ENCODE results near the gene PIGL.
"Not testable (repeated sequence)": the region's sequence is repeated elsewhere in the genome, so short reads cannot be mapped to it uniquely, and the experiment has no call there.

Gene PIGL

DNA sequence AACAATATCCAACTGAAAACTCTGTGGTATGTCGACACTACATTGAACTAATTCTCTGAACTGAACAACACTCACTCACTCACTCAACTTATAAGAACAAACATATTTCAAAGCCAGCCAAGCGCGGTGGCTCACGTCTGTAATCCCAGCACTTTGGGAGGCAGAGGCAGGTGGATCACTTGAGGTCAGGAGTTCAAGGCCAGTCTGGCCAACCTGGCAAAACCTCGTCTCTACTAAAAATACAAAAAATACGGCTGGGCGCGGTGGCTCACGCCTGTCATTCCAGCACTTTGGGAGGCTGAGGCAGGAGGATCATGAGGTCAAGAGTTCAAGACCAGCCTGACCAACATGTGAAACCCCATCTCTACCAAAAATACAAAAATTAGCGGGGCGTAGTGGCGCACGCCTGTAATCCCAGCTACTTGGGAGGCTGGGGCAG is 15.3 kb upstream of the PIGL start:
- H3K27ac ChIP-seq (ENCODE audit: low read length); H3K9me3 ChIP-seq (ENCODE audit: control insufficient read depth in 1 of 2, low read length in 2 of 2): not testable (repeated sequence)
- H3K4me1 ChIP-seq (ENCODE audit: control insufficient read depth in 1 of 2, insufficient read depth in 2 of 2, low read length in 2 of 2): peaks cover 0 to 24% of the 10 kb centered on the region in 2 donors

DNA sequence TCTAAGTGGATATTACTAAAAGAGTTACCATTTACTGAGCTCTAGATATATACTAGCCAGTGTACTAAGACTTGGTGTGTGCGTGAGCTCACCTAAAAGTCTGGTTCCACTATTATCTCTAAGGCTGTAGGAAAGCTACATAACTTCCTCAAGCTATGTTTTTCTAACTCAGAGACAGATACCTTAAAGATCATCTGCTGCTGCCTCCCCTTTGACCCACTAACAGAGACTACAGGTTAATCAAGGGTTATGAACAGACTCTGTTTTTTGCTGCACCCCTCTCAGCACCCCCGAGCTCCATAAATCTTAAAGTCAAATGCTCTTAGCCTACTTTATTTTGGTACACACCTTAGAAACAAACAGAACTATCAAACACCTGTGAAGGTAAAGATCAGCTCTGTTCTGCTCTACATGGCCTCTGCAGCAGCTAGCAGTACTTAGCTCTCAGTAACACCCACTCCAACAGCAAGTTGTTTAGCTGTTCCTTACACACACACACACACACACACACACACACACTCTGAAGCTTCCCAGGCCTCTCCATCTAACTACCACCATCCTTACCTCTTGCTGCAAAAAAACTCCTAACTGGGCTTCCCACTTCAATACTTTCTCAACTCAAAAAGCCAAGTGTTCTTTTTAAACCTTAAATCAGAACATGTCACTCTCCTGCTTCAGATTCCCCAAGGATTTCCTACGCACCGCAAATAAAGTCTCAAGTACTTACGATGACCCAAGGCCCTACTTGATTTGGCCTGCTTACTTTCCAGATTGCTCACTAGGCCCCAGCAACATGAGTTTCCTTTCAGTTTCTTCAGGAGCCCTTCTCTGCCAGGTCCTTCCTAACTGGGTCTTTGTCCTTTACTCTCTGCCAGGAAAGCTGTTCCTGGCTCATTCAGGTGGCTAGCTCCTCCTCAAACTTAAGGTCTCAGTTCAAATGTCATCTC is 14.2 kb upstream of the PIGL start:
- peak overlapping the region; percentile 73 for H3K27ac ChIP-seq (ENCODE audit: low read length)
- not testable (repeated sequence) for H3K27me3 ChIP-seq (ENCODE audit: low read depth, low read length); H3K36me3 ChIP-seq (ENCODE audit: control insufficient read depth in 1 of 2, insufficient read depth in 2 of 2, low read length in 2 of 2); H3K4me3 ChIP-seq (ENCODE audit: low read depth in 1 of 2, low read length in 2 of 2); H3K9me3 ChIP-seq (ENCODE audit: control insufficient read depth in 1 of 2, low read length in 2 of 2)
- peaks cover 0 to 24% of the 10 kb centered on the region in 2 donors for H3K4me1 ChIP-seq (ENCODE audit: control insufficient read depth in 1 of 2, insufficient read depth in 2 of 2, low read length in 2 of 2)

More for the DNA sequence above, 15.3 kb upstream of the PIGL start:
- not testable (repeated sequence) for H3K27me3 ChIP-seq (ENCODE audit: low read depth, low read length); H3K4me3 ChIP-seq (ENCODE audit: low read depth in 1 of 2, low read length in 2 of 2); H3K36me3 ChIP-seq (ENCODE audit: control insufficient read depth in 1 of 2, insufficient read depth in 2 of 2, low read length in 2 of 2)

DNA sequence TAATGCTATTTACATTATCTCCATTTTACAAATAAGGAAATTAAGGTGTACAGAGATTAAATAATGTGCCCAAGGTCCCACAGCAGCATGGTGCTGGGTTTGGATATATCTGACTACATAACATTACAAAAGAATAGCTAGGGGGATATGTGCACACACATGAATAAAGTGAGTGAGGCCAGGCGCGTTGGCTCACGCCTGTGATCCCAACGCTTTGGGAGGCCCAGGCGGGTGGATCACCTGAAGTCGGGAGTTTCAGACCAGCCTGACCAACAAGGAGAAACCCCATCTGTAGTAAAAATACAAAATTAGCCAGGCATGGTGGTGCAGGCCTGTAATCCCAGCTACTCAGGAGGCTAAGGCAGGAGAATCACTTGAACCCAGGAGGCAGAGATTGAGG is 12.2 kb upstream of the PIGL start:
- H3K4me3 ChIP-seq (ENCODE audit: low read depth in 1 of 2, low read length in 2 of 2); H3K27ac ChIP-seq (ENCODE audit: low read length); H3K27me3 ChIP-seq (ENCODE audit: low read depth, low read length); H3K9me3 ChIP-seq (ENCODE audit: control insufficient read depth in 1 of 2, low read length in 2 of 2); H3K36me3 ChIP-seq (ENCODE audit: control insufficient read depth in 1 of 2, insufficient read depth in 2 of 2, low read length in 2 of 2): not testable (repeated sequence)
- H3K4me1 ChIP-seq (ENCODE audit: control insufficient read depth in 1 of 2, insufficient read depth in 2 of 2, low read length in 2 of 2): peaks cover 0 to 18% of the 10 kb centered on the region in 2 donors

DNA sequence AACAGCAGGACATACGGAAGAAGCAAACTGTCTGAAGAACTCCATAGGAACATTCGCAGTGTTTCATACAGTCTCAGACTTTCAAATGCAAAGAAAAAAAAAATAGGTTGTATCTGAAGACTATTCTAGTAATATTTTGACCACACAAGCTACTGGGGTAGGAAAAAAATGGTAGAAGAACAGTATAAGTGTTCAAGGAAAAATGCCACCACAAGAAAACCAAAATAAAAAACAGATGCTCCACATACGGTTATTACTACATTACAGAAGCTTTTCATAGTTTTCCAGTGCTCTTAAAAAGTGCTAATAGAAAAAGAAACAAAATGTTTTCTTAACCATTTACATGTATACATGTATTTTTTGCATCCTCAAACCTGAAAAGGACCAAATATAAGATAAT is 5.4 kb upstream of the PIGL start:
- H3K9me3 ChIP-seq (ENCODE audit: control insufficient read depth in 1 of 2, low read length in 2 of 2): no peaks in the 10 kb centered on the region
- H3K36me3 ChIP-seq (ENCODE audit: control insufficient read depth in 1 of 2, insufficient read depth in 2 of 2, low read length in 2 of 2): no peaks in the 10 kb centered on the region
- no peak overlapping the region for H3K4me3 ChIP-seq (ENCODE audit: low read depth in 1 of 2, low read length in 2 of 2)
- no peak overlapping the region for H3K27ac ChIP-seq (ENCODE audit: low read length)
- H3K27me3 ChIP-seq (ENCODE audit: low read depth, low read length): no peaks in the 10 kb centered on the region
- peaks cover 0 to 16% of the 10 kb centered on the region in 2 donors for H3K4me1 ChIP-seq (ENCODE audit: control insufficient read depth in 1 of 2, insufficient read depth in 2 of 2, low read length in 2 of 2)

DNA sequence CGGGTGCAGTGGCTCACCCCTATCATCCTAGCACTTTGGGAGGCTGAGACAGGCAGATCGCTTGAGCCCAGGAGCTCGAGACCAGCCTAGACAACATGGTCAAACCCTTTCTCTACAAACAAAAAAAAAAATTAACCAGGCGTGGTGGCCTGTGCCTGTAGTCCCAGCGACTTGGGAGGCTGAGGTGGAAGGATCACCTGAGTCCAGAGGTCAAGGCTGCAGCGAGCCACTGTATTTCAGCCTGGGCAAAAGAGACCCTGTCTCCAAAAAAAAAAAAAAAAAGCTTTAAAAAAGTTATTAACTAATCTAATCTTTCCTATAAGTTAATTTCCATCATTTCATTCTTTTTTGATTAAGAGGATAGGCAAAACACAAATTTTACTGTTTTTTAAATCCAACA is 4.2 kb upstream of the PIGL start:
- H3K9me3 ChIP-seq (ENCODE audit: control insufficient read depth in 1 of 2, low read length in 2 of 2): no peaks in the 10 kb centered on the region
- no peak overlapping the region for H3K4me3 ChIP-seq (ENCODE audit: low read depth in 1 of 2, low read length in 2 of 2)
- no peak overlapping the region for H3K27ac ChIP-seq (ENCODE audit: low read length)
- H3K4me1 ChIP-seq (ENCODE audit: control insufficient read depth in 1 of 2, insufficient read depth in 2 of 2, low read length in 2 of 2): peaks cover 0 to 19% of the 10 kb centered on the region in 2 donors
- H3K27me3 ChIP-seq (ENCODE audit: low read depth, low read length): no peaks in the 10 kb centered on the region
- no peaks in the 10 kb centered on the region for H3K36me3 ChIP-seq (ENCODE audit: control insufficient read depth in 1 of 2, insufficient read depth in 2 of 2, low read length in 2 of 2)

DNA sequence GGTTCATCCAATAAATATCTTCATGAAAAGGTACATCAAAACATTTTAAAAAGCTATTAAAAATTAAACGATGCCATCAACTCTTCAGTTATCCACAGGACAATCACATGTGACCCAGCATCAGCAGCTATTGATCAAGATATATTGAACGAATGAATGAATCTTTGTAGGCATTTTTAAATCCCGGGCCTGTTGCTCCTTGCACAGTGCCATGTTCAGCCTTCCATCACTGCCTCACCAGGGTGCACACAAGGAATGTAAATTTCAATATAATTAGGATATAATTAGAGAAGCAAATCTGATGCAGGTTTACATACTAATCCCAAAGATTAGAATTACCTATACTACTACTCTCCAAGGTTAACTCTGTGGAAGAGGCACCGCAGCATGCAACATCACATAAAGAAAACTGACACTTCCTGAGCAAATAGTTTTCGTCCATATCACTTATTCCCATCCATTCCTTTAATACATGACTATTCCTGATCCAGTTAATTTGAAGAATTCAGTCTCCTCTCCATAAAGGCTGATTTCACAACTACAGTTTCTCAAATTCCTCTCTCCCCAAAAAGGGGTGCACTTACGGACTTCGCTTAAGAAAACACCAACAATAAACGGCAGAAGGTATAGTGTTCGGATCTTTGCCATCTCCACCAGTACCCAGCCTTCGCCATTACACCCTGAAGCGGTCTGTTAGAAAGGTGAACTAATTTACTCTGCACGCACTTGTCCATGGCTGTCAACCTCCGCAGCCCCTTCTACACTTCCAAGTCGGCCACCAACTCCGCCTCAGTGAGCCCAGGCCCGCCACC is 2.6 kb upstream of the PIGL start:
- Histone ChIP-seq H3K27ac (ENCODE audit: low read length) (peak overlapping the region; percentile 87), H3K27me3 (ENCODE audit: low read depth, low read length) (no peaks in the 10 kb centered on the region), H3K4me1 (ENCODE audit: control insufficient read depth in 1 of 2, insufficient read depth in 2 of 2, low read length in 2 of 2) (peaks cover 0 to 23% of the 10 kb centered on the region in 2 donors), H3K9me3 (ENCODE audit: control insufficient read depth in 1 of 2, low read length in 2 of 2) (no peaks in the 10 kb centered on the region), H3K4me3 (ENCODE audit: low read depth in 1 of 2, low read length in 2 of 2) (peak overlapping the region; percentile 77 to 95), H3K36me3 (ENCODE audit: control insufficient read depth in 1 of 2, insufficient read depth in 2 of 2, low read length in 2 of 2) (no peaks in the 10 kb centered on the region)

DNA sequence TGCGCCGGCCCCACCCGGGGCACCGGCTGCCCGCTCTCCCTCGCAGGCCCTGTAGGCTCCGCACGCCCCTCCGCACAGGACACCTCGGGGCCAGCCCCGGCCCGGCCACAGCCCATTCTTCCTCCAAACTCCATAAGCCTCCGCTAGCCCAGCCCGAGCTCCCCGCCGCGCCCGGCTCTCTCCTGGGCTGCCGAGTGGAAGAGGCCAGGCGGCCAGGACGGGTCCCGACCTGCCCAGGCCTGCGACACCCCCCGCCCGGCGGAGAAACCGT is 2.1 kb upstream of the PIGL start:
- H3K4me1 ChIP-seq (ENCODE audit: control insufficient read depth in 1 of 2, insufficient read depth in 2 of 2, low read length in 2 of 2): peaks cover 0 to 23% of the 10 kb centered on the region in 2 donors

DNA sequence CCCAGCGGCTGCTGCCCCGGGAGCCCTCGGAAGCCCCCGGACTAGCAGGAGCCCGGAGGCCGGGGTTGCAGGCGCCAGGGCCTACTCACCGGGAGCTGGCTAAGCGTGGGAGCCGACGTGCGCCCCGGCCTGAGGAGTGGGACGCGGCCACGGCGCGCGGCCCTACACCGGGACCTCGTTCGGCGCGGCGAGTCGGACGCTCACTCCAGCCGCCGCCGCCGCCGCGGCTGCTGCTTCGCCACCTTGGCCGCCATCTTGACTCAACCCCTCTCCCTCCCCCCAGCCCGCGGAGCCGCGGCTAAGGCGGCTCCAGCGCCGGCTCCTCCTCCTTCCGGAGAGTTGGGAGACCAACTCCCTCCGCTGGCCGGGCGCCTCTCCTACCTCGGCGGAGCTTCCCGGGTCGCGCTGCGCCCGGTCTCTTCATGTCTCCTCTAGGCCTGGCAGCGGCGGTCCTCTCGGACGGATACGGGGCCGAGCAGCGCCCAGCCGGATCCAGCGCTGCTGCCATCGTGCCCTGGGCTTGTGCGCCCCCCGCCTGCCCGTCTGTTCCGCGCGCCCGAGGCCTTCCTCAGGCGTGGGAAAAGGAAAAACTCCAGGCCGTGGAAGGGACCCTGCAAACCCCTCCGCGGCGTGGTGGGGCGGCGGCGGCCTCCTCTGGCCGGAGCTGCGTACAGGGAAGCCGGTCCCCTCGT is 1.6 kb upstream of the PIGL start, which contains the start of gene NCOR1:
TSS of gene NCOR1 (minus strand) at position 262 of the 692 bp plus-strand sequence. CDS start 20,965 bp downstream, outside the sequence.
- Histone ChIP-seq H3K27ac (ENCODE audit: low read length) (peak within 1 kb of the TSS; percentile 87), H3K36me3 (ENCODE audit: control insufficient read depth in 1 of 2, insufficient read depth in 2 of 2, low read length in 2 of 2) (no peaks in the 10 kb centered on the region), H3K9me3 (ENCODE audit: control insufficient read depth in 1 of 2, low read length in 2 of 2) (no peaks in the 10 kb centered on the region), H3K27me3 (ENCODE audit: low read depth, low read length) (no peaks in the 10 kb centered on the region), H3K4me3 (ENCODE audit: low read depth in 1 of 2, low read length in 2 of 2) (peak within 1 kb of the TSS; percentile 77 to 95), H3K4me1 (ENCODE audit: control insufficient read depth in 1 of 2, insufficient read depth in 2 of 2, low read length in 2 of 2) (peaks cover 0 to 23% of the 10 kb centered on the region in 2 donors)

More for the DNA sequence above, 2.1 kb upstream of the PIGL start:
- Histone ChIP-seq H3K36me3 (ENCODE audit: control insufficient read depth in 1 of 2, insufficient read depth in 2 of 2, low read length in 2 of 2) (no peaks in the 10 kb centered on the region), H3K9me3 (ENCODE audit: control insufficient read depth in 1 of 2, low read length in 2 of 2) (no peaks in the 10 kb centered on the region), H3K27me3 (ENCODE audit: low read depth, low read length) (no peaks in the 10 kb centered on the region), H3K27ac (ENCODE audit: low read length) (peak overlapping the region; percentile 87), H3K4me3 (ENCODE audit: low read depth in 1 of 2, low read length in 2 of 2) (peak overlapping the region; percentile 77 to 95)

DNA sequence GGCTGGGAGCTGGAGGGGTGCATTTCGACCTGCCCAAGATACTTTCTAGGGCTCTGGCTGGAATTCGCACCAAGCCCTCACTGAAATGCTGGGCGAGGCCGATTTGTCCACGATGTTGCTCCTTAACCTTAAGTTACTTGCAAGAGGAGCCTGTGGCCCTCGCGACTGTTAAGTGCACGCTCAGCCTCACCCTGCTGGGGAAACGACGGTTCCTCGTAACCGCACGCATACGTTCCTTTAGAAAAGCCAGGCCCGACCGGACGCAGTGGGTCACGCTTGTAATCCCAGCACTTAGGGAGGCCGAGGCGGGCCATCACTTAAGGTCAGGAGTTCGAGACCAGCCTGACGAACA is 1.1 kb upstream of the PIGL start:
- Histone ChIP-seq H3K36me3 (ENCODE audit: control insufficient read depth in 1 of 2, insufficient read depth in 2 of 2, low read length in 2 of 2) (no peaks in the 10 kb centered on the region), H3K4me1 (ENCODE audit: control insufficient read depth in 1 of 2, insufficient read depth in 2 of 2, low read length in 2 of 2) (peaks cover 0 to 23% of the 10 kb centered on the region in 2 donors), H3K4me3 (ENCODE audit: low read depth in 1 of 2, low read length in 2 of 2) (peak overlapping the region; percentile 77 to 95), H3K27ac (ENCODE audit: low read length) (peak overlapping the region; percentile 87), H3K9me3 (ENCODE audit: control insufficient read depth in 1 of 2, low read length in 2 of 2) (no peaks in the 10 kb centered on the region), H3K27me3 (ENCODE audit: low read depth, low read length) (no peaks in the 10 kb centered on the region)

DNA sequence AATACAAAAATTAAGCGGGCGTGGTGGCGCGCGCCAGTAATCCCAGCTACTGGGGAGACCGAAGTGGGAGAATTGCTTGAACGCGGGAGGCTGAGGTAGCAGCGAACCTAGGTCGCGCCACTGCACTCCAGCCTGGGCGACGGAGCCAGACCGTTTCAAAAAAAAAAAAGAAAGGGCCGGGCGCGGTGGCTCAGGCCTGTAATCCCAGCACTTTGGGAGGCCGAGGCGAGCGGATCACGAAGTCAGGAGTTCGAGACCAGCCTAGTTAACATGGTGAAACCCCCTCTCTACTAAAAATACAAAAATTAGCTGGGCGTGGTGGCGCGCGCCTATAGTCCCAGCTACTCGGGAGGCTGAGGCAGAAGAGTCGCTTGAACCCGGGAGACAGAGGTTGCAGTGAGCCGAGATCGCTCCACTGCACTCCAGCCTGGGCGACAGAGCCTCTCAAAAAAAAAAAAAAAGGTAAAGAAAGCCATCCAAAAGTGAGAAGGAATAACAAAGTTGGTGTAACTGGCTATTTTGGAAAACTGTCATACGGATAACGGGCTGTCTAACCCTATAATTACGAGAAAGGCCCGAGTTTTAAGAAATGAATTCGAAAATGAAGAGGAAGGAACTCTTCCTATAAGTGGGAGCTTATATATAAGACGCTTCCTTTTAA is 539 bp upstream of the PIGL start:
- H3K27ac ChIP-seq (ENCODE audit: low read length): peak overlapping the region; percentile 94
- H3K4me1 ChIP-seq (ENCODE audit: control insufficient read depth in 1 of 2, insufficient read depth in 2 of 2, low read length in 2 of 2): peaks cover 0 to 23% of the 10 kb centered on the region in 2 donors
- not testable (repeated sequence) for H3K9me3 ChIP-seq (ENCODE audit: control insufficient read depth in 1 of 2, low read length in 2 of 2); H3K36me3 ChIP-seq (ENCODE audit: control insufficient read depth in 1 of 2, insufficient read depth in 2 of 2, low read length in 2 of 2); H3K27me3 ChIP-seq (ENCODE audit: low read depth, low read length)
- peak overlapping the region; percentile 95 to 100 for H3K4me3 ChIP-seq (ENCODE audit: low read depth in 1 of 2, low read length in 2 of 2)

Measured in muscle layer of duodenum (tissue), 2 donors.